Right lobe of liver (tissue), 6 donors: Measurements from ENCODE around the gene MACROD1. TPM values are rescaled to one million over a fixed set of nuclear protein-coding genes. Genes with fewer than 3 reads are reported as not detected.

Source experiments
- ATAC-seq, 4 donors: fragments of 200-7000 bp; cut with Tn5 transposase; one replicate each; pipeline ENCODE4 v1.9.1; 2020; ENCODE audit warnings: mild to moderate bottlenecking in 4 of 4, moderate library complexity in 4 of 4
- DNase-seq, 3 donors: peaks; one replicate each; pipeline ENCODE4 v3.0.0-alpha.2; 2020
- H3K27ac ChIP-seq, 3 donors: fragments of 200-600 bp; one replicate each; pipeline ENCODE4 v1.8.0; 2022
- H3K27me3 ChIP-seq, 2 donors: fragments of 200-600 bp; one replicate each; pipeline ENCODE4 v1.8.0; 2022
- H3K36me3 ChIP-seq, 4 donors: fragments of 200-600 bp; sonication (generic) in 1 of 4; one replicate each; pipeline versions ENCODE4 v1.5.1 to v1.8.0; 2017 to 2022; ENCODE audit warnings: control low read depth in 1 of 4
- H3K4me1 ChIP-seq, 4 donors: fragments of 200-600 bp; sonication (generic) in 1 of 4; one replicate each; pipeline versions ENCODE4 v1.5.1 to v1.8.0; 2017 to 2022; ENCODE audit warnings: control low read depth in 1 of 4
- H3K4me3 ChIP-seq, 3 donors: fragments of 200-600 bp; one replicate each; pipeline ENCODE4 v1.8.0; 2022
- H3K9me3 ChIP-seq, 4 donors: fragments of 200-600 bp; sonication (generic) in 1 of 4; one replicate each; pipeline versions ENCODE4 v1.5.1 to v1.8.0; 2017 to 2022; ENCODE audit warnings: control low read depth in 1 of 4
- CTCF ChIP-seq, 4 donors: fragments of 200-600 bp in 3 of 4; fragments of 450-650 bp in 1 of 4; IDR thresholded peaks; one replicate each; pipeline versions ENCODE4 v1.5.1 to v1.8.0; 2016 to 2022; ENCODE audit warnings: antibody characterized with exemption in 4 of 4, mild to moderate bottlenecking in 2 of 4
- POLR2A ChIP-seq: fragments of 450-650 bp; IDR thresholded peaks from one replicate; pipeline ENCODE4 v1.6.1; 2017; ENCODE audit warnings: antibody characterized with exemption, mild to moderate bottlenecking
- WGBS: methylation state at CpG from one replicate; pipeline ENCODE4 v1.1.6; 2018; ENCODE audit warnings: low coverage, low lambda C conversion rate; ENCODE audit not compliant: insufficient coverage; ENCODE audit errors: missing lambda C conversion rate; 5-methylcytosine and 5-hydroxymethylcytosine counted together
- intact Hi-C, 2 donors: fragments of 100-400 bp; cut with DNase I; formaldehyde crosslinking; loops; one replicate each; pipeline versions ENCODE4 v1.11.2 to v1.14.1; 2022
- total RNA-seq, 6 experiments: library from RNA; depleted of rRNA in 2 of 6; stranded (reverse); fragments of >200 nt in 2 of 6; fragmentation: NEBNext Ultra II Directional in 3 of 6; extraction: Animal tissue kit (Norgen Biotek cat#: 25700) in 3 of 6; gene quantifications; one replicate each; pipeline versions ENCODE4 v1.1.0 to v1.2.4, GENCODE V29; 2016 to 2023
- donor health status: DM: no; HTN: yes; CAD: no.
- donor health status: DM: no; HTN: no; CAD: no.
- donor health status: DM: no; HTN: no; CAD: no.
- donor health status: DM: no; HTN: yes; CAD: no.
- donor health status: DM: no; HTN: yes; CAD: no.

MACROD1 gene
- total RNA-seq, 6 experiments from 2014 or later, result 12.3 to 219 (median 27.8) TPM

GRCh38 chr11:64040684-64041322 is 125.1 kb downstream of the MACROD1 start:
- H3K27me3 ChIP-seq, result no peaks in the 10 kb centered on the region
- peak; percentile 6 to 27 (median 22) for ATAC-seq
- H3K36me3 ChIP-seq, result no peaks in the 10 kb centered on the region
- no peaks in the 10 kb centered on the region for H3K9me3 ChIP-seq
- WGBS, result 80% methylated on average over 12 of the region's 20 CpGs
- intact Hi-C loops, result no loop called here
- TF ChIP-seq POLR2A, result no peak
- peak; percentile 9 to 31 (median 18) for TF ChIP-seq CTCF (IDR thresholded peaks at IDR 0.05)
- peaks cover 0 to 9% (median 4%) of the 10 kb centered on the region in 4 donors for H3K4me1 ChIP-seq
- no peak overlapping the region for H3K27ac ChIP-seq
- H3K4me3 ChIP-seq, result no peak overlapping the region
- DNase-seq, result no peak

- no peaks in the 10 kb centered on the region for H3K36me3 ChIP-seq
- TF ChIP-seq POLR2A (no peak), CTCF (IDR thresholded peaks at IDR 0.05) (no peak)
- intact Hi-C loops, result no loop called here
- ATAC-seq (no peak), DNase-seq (no peak)
- WGBS, result 60% methylated on average over 3 of the region's 16 CpGs
- H3K27ac ChIP-seq, result no peak overlapping the region
- no peaks in the 10 kb centered on the region for H3K27me3 ChIP-seq
- peaks cover 0 to 15% (median 4%) of the 10 kb centered on the region in 4 donors for H3K4me1 ChIP-seq
- H3K4me3 ChIP-seq, result no peak overlapping the region
- no peaks in the 10 kb centered on the region for H3K9me3 ChIP-seq
Measured at GRCh38 chr11:64039012-64039665, 126.8 kb downstream of the MACROD1 start.

- Histone ChIP-seq H3K4me3 (no peak overlapping the region), H3K27ac (no peak overlapping the region), H3K27me3 (no peaks in the 10 kb centered on the region), H3K36me3 (no peaks in the 10 kb centered on the region), H3K9me3 (no peaks in the 10 kb centered on the region), H3K4me1 (peaks cover 0 to 15% (median 4%) of the 10 kb centered on the region in 4 donors)
- intact Hi-C loops, result no loop called here
- ATAC-seq (no peak), DNase-seq (no peak)
- 90% methylated on average over 2 of the region's 4 CpGs for WGBS
- TF ChIP-seq POLR2A (no peak), CTCF (IDR thresholded peaks at IDR 0.05) (no peak)
Measured at GRCh38 chr11:64038500-64038899, 127.4 kb downstream of the MACROD1 start.

GRCh38 chr11:64037027-64037634 is 128.8 kb downstream of the MACROD1 start:
- Histone ChIP-seq H3K27ac (no peak overlapping the region), H3K9me3 (no peaks in the 10 kb centered on the region), H3K27me3 (no peaks in the 10 kb centered on the region), H3K4me1 (peaks cover 0 to 15% (median 4%) of the 10 kb centered on the region in 4 donors), H3K4me3 (no peak overlapping the region), H3K36me3 (no peaks in the 10 kb centered on the region)
- WGBS, result 0% methylated on average over 2 of the region's 23 CpGs
- ATAC-seq (no peak), DNase-seq (no peak)
- intact Hi-C loops, result no loop called here
- no peak for TF ChIP-seq POLR2A
- no peak for TF ChIP-seq CTCF (IDR thresholded peaks at IDR 0.05)
